ENCODE measurements around the gene SLFNL1. TPM values are rescaled to one million over a fixed set of nuclear protein-coding genes. Genes with fewer than 3 reads are reported as not detected.

Gene SLFNL1
- total RNA-seq, 1 experiment from 2014 or later, result 0.11 TPM

DNA sequence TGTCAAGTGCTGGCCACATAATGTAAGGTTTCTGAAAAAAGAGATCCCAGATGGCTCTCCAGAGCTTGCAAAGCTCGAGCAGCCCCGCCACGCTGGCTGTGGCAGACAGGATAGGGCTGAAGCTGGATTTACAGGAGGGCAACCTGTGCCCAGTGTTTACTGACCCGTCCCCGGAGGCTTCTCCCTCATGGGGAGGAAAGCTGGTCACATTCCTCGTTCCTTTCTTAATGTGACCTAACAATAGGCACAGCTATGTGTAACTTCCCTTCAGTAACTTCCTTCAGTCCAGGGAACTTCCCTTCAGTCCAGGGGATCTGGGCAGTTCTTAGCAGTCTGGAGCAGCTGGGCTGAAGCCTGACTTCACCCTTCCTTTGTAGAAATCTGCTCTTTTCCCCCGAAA lies 7.7 kb downstream of the SLFNL1 start:
- no peak for DNase-seq
- no peak overlapping the region for H2AFZ ChIP-seq (ENCODE audit: low read length)
- no peak overlapping the region for H3T11ph ChIP-seq (ENCODE audit: low read length)
- no peak overlapping the region for H4K8ac ChIP-seq (replicated peaks; ENCODE audit: insufficient read length, low read depth, low read length)
- no peaks in the 10 kb centered on the region for H3K9me3 ChIP-seq (ENCODE audit: control insufficient read depth, low read depth, low read length)
- peaks cover 41 to 84% (median 80%) of the 10 kb centered on the region in 3 experiments; a peak in 6 of 7 replicates for H3K36me3 Mint-ChIP-seq (ENCODE audit: insufficient read depth in 1 of 3, low read depth in 3 of 3)
- no CpG with 5 or more reads among the region's 7 CpGs for WGBS (ENCODE audit: extremely low coverage, insufficient read length, low lambda C conversion rate)
- H3K4me1 Mint-ChIP-seq, result no peaks in the 10 kb centered on the region
- H3K79me1 ChIP-seq (ENCODE audit: insufficient read depth, low read depth, low read length, poor library complexity, severe bottlenecking), result no peaks in the 10 kb centered on the region
- H2BK12ac ChIP-seq (ENCODE audit: insufficient read length, low read depth, low read length), result no peak overlapping the region
- H3K23ac ChIP-seq (ENCODE audit: insufficient read length, low read depth, low read length), result no peak overlapping the region
- no peak overlapping the region for H3K14ac ChIP-seq (ENCODE audit: insufficient read depth, low read length)
- no peak overlapping the region for H4K91ac ChIP-seq (ENCODE audit: insufficient read length, low read depth, low read length)
- H3K23me2 ChIP-seq (ENCODE audit: insufficient read length, low read depth, low read length, poor library complexity, severe bottlenecking), result no peaks in the 10 kb centered on the region
- H3K27ac Mint-ChIP-seq, result 0 out of 7 replicates have a peak overlapping the region, but pooled peaks of 1 of the 3 experiments have one; percentile 40
- no peak overlapping the region for H3K18ac ChIP-seq (ENCODE audit: insufficient read length, low read depth, low read length)
- H3K4me1 ChIP-seq (ENCODE audit: insufficient read depth, low read length), result no peaks in the 10 kb centered on the region
- no peak overlapping the region for H3K4ac ChIP-seq (ENCODE audit: low read depth, low read length)
- H2BK120ac ChIP-seq (ENCODE audit: low read depth, low read length, poor library complexity, severe bottlenecking), result no peak overlapping the region
- TF ChIP-seq, protein P1, sequence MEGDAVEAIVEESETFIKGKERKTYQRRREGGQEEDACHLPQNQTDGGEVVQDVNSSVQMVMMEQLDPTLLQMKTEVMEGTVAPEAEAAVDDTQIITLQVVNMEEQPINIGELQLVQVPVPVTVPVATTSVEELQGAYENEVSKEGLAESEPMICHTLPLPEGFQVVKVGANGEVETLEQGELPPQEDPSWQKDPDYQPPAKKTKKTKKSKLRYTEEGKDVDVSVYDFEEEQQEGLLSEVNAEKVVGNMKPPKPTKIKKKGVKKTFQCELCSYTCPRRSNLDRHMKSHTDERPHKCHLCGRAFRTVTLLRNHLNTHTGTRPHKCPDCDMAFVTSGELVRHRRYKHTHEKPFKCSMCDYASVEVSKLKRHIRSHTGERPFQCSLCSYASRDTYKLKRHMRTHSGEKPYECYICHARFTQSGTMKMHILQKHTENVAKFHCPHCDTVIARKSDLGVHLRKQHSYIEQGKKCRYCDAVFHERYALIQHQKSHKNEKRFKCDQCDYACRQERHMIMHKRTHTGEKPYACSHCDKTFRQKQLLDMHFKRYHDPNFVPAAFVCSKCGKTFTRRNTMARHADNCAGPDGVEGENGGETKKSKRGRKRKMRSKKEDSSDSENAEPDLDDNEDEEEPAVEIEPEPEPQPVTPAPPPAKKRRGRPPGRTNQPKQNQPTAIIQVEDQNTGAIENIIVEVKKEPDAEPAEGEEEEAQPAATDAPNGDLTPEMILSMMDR (conservative IDR thresholded peaks at IDR 0.05), result no peak
- H2BK20ac ChIP-seq (ENCODE audit: low read depth, low read length, poor library complexity, severe bottlenecking), result no peak overlapping the region
- H2BK15ac ChIP-seq (ENCODE audit: low read depth, low read length), result no peak overlapping the region
- H2AK5ac ChIP-seq (ENCODE audit: insufficient read length, low read length), result no peak overlapping the region
- no peaks in the 10 kb centered on the region for H3K79me2 ChIP-seq (ENCODE audit: insufficient read depth, low read length)
- H3K27me3 ChIP-seq (ENCODE audit: insufficient read depth, low read length), result no peaks in the 10 kb centered on the region
- no peaks in the 10 kb centered on the region for H3K9me3 Mint-ChIP-seq
- H3K56ac ChIP-seq (ENCODE audit: insufficient read length, low read depth, low read length), result no peak overlapping the region
- H3K9ac ChIP-seq (ENCODE audit: extremely low read depth, insufficient read length, low read length), result no peak overlapping the region
- no peak overlapping the region for H3K27ac ChIP-seq (ENCODE audit: insufficient read length, low read depth, low read length)
- H4K5ac ChIP-seq (ENCODE audit: insufficient read length, low read depth, low read length), result no peak overlapping the region
- no peak overlapping the region for H2BK5ac ChIP-seq (ENCODE audit: insufficient read length, low read length)
- no peaks in the 10 kb centered on the region for H4K20me1 ChIP-seq (ENCODE audit: control insufficient read depth, insufficient read depth, insufficient read length)
- H3K4me3 Mint-ChIP-seq, result no peak overlapping the region
- H3K4me2 ChIP-seq (ENCODE audit: insufficient read depth, insufficient read length, low read length), result no peak overlapping the region
- no peaks in the 10 kb centered on the region for H3K27me3 Mint-ChIP-seq (ENCODE audit: low read depth)

Measured in H9 (cell line).